Spleen (tissue), 7 donors: ENCODE data around the gene PAM.

Experiments used
- POLR2A ChIP-seq, 3 donors: fragments of 450-650 bp; IDR thresholded peaks; one replicate each; pipeline ENCODE4 v1.5.1; 2017; ENCODE audit warnings: antibody characterized with exemption in 3 of 3, mild to moderate bottlenecking in 1 of 3
- TF ChIP-seq, protein P1 (sequence below), 11 experiments: fragments of 200-600 bp in 7 of 11; fragments of 450-650 bp in 4 of 11; sonication (generic) in 4 of 11; IDR thresholded peaks in 8 of 11; conservative IDR thresholded peaks in 3 of 11; 1 replicate in 7 of 11; 2 replicates in 4 of 11; pipeline versions ENCODE4 v1.4.0 to v1.8.0; 2016 to 2021; ENCODE audit warnings: antibody characterized with exemption in 11 of 11, inconsistent platforms in 4 of 11, mild to moderate bottlenecking in 1 of 11
- donor health status: DM: no; HTN: no; CAD: no; lungs with moderate emphysema.
- donor health status: DM: no; HTN: no; CAD: no.
- donor health status: DM: no; HTN: no; CAD: no.

DNA sequence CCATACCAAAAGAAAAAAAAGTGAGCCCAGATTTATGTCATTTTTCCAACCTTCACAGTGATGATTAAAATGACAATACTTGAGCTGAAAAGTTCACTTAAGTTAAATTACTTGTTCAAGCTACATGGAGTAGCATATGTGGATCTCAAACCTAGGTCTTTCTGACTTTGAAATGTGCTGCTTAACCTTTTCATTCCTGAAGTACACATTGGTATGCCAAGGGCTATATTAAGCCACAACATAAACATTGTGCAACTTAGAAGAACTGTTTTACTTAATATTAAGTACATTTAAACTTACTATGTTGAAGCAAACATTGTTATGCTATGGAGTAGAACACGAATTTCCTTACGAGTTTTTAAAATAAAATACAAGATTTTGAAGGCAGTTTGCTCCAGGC is 259.9 kb downstream of the PAM start:
- TF ChIP-seq, protein P1, sequence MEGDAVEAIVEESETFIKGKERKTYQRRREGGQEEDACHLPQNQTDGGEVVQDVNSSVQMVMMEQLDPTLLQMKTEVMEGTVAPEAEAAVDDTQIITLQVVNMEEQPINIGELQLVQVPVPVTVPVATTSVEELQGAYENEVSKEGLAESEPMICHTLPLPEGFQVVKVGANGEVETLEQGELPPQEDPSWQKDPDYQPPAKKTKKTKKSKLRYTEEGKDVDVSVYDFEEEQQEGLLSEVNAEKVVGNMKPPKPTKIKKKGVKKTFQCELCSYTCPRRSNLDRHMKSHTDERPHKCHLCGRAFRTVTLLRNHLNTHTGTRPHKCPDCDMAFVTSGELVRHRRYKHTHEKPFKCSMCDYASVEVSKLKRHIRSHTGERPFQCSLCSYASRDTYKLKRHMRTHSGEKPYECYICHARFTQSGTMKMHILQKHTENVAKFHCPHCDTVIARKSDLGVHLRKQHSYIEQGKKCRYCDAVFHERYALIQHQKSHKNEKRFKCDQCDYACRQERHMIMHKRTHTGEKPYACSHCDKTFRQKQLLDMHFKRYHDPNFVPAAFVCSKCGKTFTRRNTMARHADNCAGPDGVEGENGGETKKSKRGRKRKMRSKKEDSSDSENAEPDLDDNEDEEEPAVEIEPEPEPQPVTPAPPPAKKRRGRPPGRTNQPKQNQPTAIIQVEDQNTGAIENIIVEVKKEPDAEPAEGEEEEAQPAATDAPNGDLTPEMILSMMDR (IDR thresholded peaks at IDR 0.05 in 8 of 11, conservative IDR thresholded peaks at IDR 0.05 in 3 of 11) = no peak
- no peak for TF ChIP-seq POLR2A (IDR thresholded peaks at IDR 0.05)
